GM19452 (cell line): ENCODE data around the gene ABHD12.

ENCODE experiments used
- ATAC-seq: cut with Tn5 transposase; IDR thresholded peaks from one replicate; pipeline ENCODE4 v1.9.1; 2021; ENCODE audit not compliant: unreplicated experiment

Gene ABHD12

DNA sequence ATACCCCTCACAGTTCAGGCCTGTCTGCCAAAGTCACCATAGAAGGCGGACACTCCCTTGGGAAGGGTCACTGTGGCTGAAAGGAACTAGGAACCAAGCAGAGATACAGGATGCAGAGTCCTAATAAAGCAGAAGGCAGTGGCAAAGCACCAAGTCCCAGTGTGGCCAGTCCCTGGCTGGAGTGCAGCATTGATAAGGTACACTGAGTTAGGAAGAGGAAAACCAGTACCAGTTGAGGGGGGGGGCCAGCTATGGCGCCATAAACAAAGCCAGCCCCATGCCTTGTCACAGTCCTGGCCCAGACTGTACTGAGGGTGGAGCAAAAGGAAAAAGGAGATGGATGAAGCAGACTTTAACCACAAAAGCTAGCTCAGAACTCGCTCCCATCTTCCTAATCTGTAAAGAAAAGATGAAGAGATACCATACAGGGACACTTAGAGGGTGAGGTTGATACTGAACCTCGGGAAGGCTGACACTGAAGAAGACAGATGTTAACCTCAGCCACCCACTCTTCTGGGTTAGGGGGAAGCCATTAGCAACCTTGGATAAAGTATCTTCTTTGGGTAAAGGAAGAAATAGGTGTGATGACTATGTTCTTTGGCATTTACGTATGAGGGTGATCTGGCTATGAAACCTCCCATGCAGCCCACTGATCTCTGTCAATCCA lies 7.8 kb downstream of the ABHD12 start:
- no peak for ATAC-seq

DNA sequence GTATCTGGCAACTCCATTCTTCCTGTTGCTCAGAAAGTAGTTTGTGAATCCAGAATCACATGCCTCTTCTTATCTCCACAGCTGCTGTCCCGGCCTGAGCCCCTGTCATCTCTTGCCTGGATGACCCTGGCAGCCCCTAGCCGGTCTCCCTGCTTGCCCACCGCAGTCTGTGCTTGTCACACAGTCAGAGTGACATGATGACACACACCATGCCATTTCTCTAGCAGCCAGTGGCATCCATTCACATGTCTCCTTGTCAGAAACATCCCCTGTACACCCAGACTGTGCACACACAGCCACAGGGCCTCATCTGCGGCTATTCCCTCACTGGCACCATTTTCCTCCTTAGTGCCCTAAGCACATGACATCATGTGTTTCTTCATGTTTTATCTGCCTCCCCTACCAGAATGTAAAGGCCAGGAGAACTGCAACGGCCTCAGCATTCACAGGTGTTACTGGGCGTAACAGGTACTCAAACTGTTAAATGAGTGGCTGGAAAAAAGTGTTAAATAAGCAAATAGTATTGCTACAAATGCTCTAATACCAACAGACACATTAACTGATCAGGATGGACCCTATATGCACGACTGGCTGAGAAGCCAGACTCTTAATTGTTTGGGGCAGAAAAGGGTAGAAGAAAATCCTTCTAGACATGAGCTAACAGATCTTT lies 9.6 kb downstream of the ABHD12 start:
- no peak for ATAC-seq

DNA sequence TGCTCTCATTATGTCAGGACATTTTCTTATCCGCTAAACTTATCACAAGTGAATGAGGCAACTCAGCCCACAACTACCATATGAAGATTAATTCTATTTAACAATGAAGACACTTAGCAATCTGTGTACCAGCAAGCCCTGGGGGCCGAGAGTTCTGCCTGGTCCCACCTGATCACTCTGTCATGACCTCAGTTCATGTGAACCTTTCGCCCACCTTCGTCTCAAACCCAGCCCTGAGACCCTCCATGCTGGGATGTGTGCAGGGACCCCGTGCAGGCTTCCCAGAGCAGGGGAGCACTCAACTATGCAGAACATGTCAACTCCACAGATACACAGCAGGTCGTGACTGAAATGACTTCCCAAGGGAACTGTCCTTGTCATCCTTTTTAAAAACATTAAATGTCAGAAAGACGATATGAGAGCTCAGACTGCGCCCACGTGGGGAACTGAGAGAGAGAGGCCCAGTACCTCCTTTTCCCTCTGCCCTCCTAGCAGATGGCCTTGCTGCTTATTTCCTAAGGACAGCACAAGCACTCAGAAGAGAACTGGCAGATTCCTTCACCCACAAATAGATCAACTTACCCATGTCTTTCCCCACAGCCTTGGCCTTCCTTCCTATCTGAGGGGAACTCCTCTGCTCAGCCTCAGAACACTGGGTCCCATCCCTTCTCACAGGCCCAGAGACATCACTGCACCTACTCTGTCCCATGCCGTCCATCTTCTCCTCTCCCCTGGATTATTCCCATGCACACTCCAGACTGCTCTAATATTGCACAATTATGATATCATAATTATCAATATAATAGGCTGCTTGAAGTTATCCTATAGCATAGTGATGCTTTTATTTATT lies 11.5 kb downstream of the ABHD12 start:
- ATAC-seq: no peak

DNA sequence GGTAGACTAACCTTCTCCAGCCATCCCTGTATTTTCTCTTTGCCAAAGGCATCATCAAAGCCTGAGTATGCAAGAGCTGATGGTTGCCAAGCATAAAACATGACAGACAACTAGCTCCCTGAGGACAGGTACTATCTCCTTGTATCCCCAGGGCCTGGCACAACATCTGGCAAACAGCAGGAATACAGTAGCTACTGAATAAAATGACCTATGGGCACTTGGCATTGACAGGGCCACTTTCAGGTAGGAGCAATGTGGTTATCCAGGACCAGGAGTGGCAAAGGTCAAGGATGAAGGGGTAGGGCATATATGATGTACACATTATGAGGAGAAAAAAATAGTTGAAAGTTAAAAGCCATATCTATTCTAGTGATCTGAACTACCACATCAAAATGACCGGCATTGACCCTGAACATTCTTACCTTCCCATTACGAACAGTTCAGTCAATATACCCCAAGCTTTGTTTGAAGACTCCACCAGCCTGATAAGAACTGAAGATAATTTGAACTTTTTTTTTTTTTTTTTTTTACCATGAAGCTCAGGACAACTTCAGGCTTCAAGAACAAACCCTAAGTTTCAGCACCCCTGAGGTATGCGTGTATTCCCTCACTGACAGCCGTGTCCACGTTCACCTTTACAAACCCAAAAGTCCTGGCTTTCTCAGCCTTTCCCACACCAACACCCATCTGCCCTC lies 12.3 kb downstream of the ABHD12 start:
- ATAC-seq: no peak

DNA sequence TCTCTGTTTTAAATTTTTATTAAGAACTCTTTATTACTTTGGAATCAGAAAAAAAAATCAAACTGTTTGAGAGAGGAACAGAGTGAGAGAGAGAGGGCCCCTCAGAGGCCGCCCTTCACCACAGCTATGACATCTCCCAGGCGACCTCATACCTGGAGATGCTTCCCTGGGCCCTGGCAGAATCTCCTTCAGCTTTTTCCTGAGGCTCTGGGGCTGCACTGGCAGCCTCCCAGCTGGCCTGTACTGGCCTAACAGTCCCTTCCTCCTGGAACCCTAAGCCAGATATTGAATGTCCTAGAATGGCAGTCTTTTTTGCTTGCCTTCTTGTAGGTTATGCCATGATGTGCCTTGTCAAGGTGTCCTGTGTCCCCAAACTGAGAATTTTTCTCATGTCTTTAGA lies 13.7 kb downstream of the ABHD12 start:
- no peak for ATAC-seq

DNA sequence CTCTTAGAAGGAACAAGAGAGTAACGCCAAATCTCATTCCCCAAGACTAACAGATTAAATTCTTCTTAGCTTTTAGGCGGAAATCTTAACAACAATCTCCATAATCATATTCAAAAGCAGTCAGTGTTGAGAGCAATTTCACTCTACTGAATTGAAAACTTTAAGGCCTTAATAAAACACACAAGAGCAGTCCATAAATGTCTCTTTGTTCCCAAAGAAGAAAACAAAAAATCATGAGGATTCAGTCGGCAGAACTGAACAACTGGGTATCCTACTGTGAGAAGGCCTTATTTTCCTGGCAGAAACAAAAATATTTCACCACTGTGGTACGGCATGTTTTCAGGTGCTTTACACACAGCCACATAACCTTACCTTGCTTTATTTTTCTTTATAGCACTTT lies 14.4 kb downstream of the ABHD12 start:
- ATAC-seq: no peak

DNA sequence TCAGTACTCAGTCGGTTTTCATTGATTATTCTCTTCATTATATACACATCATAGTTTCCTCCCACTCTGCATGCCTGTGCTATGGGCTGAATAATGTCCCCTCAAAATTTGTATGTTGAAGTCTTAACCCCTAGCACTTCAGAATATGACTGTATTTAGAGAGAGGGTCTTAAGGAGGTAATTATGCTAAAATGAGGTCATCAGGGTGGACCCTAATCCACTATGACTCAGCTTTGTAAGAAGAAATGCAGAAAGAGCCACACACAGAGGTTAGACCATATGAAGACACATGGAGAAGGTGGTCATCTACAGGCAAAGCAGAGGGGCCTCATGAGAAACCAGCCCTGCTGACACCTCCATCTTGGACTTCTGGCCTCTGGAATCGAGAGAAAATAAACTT lies 15.8 kb downstream of the ABHD12 start:
- ATAC-seq: no peak

DNA sequence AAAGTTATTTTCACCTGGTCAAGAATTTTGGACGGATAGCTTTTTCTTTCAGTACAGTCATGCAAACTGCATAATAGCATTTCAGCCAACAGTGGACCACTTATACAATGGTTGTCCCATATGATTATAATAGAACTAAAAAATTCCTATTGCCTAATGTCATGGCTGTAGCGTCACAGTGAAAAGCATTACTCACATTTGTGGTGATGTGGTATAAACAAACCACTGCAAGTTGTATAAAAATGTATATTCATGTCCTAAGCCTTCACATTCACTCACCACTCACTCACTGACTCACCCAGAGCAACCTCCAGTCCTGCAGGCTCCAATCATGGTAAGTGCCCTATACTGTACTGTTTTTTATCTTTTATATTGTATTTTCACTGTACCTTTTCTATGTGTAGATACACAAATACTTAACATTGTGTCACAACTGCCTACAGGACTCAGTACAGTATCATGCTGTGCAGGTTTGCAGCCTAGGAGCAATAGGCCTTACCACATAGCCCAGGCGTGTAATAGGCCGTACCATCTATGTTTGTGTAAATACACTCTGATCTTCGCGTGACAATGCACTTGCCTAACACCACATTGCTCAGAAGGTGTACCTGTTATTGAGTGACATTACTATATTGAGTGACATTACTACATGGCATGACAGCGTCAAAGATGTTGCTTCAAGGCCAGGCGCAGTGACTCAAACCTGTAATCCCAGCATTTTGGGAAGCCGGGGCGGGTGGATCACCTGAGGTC lies 17.9 kb downstream of the ABHD12 start:
- no peak for ATAC-seq

DNA sequence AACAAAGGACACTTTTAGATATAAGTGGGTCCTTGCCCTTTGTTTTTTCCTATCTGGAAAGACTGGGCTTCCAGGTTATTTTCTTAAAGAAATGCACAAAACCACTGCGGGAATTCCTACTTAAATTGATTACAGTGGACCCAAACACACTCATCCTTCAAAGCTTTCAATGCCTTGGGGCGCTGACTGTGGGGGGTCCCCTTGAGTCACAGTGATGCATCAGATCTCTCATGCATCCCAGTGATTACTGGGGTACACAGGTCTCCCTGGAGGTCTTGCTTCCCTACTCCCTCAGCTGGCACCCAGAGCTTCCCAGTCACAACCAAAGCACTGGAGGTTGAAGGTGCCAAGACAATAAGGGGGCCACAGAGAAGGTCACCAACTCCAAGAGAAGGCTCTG lies 20.7 kb downstream of the ABHD12 start:
- no peak for ATAC-seq

DNA sequence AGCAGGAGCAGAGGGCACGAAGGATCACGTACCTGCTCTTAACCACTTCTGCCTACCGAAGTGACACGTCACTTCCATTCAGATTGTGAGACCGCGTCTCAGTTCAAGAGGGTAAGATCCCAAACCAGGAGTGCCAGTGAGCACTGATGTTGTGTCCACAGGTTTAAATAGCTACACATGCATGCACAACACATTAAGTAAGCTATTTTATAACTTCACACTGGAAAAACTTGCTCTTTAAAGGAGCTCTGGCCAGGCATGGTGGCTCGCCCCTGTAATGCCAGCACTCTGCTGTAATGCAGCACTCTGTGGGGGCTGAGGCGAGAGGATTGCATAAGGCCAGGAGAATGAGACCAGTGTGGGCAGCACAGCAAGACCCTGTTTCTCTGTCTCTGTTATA lies 21.1 kb downstream of the ABHD12 start:
- ATAC-seq: no peak

DNA sequence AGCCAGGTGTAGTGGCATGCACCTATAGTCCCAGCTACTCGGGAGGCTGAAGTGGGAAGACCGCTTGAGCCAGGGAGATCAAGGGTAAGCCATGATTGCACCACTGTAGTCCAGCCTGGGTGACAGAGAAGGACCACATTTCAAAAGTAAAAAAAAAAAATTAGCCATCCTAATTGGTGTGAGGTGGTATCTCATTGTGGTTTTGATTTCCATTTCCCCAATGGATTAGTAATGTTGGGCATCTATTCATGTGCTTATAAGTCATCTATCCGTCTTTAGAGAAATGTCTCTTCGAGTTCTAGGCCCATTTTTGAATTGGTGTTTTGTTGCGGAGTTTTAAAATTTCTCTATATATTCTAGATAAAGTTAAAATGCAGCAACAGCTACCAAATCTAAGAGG lies 21.7 kb downstream of the ABHD12 start:
- ATAC-seq: no peak

DNA sequence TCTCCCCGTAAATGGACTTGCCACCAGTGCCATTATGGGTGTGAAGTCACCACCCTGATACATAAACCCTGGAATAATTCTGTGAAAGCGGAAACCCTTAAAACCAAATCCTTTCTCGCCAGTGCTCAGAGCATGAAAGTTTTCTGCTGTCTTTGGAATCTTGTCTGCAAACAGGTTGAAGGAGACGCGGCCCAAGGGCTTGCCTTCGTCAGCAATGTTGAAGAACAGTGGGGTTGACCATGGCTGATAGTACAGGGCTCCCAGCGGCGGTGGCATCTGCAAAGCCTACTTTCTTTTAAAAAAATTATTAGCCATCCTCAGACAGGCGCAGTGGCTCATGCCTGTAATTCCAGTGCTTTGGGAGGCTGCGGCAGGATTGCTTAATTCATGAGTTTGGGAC lies 22.1 kb downstream of the ABHD12 start:
- ATAC-seq: no peak

DNA sequence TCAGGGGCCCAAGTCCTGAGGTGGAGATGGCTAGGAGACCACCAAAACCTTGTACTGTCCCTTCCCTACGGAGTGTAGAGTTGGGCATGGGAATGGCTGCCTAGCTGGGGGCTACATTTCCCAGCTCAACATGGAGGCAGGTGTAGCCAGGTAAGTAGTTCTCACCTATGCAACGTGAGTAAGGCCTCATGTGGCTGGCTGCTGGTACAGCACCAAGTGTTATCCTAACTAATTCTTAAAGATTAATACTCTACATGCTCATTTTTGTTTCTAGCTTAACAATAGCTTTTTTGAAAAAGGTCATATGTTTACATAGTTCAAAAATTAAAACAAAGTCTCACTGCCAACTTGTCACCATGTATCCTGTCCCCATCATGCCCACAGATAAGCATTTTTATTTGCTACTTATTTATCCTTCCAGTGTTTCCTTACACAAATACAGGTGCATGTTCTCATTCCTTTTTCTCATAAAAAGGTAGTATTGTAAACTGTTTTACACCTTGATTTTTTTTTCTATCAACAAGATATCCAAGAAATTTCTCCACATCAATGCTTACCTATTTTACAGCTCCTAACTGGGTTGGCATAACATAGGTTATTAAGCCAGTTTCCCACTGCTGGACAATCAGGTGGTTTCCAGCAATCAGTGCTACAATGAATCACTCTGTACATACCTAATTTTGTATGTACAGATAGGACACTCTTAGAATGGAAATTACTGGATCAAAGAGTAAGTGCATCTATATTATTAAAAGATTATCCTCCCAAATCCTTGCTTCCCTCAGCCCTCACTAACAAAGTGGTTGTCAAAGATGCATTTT lies 25.5 kb downstream of the ABHD12 start:
- ATAC-seq: no peak

DNA sequence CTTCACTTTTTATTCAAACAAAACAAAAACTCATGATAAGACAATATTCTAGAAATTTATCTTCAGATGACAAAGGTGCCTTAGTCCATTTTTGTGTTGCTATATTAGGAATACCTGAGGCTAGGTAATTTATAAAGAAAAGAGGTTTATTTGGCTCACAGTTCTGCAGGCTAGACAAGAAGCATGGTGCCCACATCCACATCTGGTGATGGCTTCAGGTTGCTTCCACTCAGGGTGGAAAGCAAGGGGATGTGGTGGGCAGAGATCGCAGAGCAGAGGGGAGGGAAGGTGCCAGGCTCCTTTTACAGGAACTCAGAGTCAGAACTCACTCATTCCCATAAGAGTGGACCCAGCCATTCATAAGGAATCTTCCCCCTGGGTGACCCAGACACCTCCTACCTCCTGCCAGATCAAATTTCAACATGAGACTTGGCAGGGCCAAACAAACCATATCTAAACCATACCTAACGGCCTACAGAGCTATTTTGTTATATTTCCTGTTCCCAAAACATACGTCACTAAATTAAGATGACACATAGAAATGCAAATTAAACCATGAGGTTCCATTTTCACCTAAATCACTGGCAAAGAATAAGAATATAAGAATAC lies 26.4 kb downstream of the ABHD12 start:
- no peak for ATAC-seq

DNA sequence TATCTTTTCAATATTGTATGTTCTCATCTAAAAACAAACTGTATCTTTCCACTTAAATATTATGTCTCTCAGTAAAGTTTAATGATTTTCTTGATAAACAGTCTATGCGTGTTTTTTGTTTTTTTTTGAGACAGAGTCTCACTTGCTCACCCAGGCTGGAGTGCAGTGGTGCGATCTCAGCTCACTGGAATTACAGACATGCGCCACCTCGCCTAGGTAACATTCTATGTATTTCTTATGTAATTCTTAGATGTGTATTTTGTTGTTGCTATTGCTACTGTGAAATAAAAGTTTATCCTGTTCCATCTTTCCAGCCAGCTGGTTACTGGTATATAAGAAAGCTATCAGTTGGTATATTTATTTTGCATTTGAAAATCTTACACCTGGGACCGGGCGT lies 29.4 kb downstream of the ABHD12 start:
- ATAC-seq: no peak

DNA sequence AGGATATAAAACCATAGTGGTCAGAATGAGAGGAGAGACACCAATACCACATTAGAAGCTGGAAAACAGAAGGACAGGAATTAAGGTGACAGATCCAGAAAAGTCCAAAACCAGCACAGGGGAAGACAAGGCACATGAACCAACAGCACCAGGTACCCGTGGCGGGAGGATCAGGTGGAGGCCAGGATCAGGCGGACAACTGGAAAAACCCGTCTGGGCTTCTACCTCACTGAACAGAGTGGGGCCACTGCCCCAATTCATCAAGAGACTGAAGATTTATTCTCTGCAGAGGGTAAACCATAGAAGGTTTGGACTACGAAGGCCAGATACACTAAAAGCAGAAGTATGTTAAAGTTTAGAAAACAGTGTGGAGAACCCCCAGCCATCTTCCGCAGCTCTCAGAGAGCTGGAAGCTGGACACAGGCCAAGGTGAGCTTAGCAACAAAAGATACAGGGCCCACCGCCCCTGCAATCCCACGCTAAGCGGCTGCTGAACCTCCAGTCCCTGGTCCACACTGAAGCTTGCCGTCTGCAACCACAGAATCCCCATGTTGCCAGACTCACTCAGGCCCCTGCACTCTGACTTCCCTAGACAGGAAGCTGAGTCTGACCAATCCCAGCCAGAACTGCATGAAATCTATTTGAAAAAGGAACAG lies 29.9 kb downstream of the ABHD12 start:
- no peak for ATAC-seq

DNA sequence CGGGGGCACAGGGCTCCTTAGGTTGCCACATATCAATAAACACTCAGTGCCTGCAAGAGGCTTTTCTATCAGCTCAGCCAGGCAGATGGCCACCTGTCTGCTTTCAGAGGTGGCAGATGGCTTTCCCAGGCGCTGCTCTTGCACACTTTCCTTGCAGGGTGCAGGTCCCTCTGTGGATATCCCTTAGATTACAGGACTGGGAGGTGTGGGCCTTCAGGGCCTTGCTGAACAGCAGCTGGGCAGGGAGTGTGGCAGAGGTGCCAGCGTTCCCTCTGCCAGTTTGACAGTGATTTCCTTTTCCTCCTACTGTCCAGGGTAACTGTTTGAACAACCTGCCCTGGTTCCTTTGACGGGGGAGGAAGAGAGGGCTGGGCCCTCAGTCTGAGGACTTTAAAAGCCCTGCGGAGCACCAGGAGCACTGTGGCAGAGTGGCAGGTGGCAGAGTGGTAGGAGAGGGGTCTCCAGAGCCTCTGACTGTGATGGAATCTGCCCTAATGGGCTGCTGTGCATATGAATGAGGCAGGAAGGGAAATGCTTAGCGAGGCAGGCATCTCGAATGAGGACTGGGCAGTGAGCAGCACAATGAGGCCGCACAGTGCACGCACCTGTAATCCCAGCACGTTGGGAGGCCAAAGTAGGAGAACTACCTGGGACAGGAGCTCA lies 34.2 kb downstream of the ABHD12 start:
- no peak for ATAC-seq

DNA sequence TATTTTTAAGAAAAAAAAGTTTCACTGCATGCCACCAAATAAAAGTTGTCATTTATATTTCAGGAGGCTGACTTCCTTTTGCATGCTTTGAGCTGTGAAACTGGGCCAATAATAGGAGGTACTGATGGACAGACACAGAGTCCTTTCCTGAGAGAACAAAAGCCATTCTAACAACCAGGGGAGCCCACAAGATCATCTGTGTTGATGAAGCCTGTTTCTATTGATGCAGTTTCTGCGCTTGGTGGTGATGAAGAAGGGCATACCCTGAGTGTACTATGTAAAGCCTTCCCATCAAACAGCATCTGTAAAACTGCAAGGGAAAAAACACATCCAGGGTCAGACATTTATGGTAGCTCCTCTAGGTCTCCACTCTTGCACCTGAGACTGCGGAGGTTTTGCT lies 34.8 kb downstream of the ABHD12 start:
- ATAC-seq: no peak
